ENCODE measurements around the gene AQP12B. TPM values are rescaled to one million over a fixed set of nuclear protein-coding genes. Genes with fewer than 3 reads are reported as not detected.

The AQP12B gene
- total and polyA plus RNA-seq, 2 of the 8 experiments (the other 6 are each of a cell fraction or from before 2014, with no cell fraction given): not detected

DNA sequence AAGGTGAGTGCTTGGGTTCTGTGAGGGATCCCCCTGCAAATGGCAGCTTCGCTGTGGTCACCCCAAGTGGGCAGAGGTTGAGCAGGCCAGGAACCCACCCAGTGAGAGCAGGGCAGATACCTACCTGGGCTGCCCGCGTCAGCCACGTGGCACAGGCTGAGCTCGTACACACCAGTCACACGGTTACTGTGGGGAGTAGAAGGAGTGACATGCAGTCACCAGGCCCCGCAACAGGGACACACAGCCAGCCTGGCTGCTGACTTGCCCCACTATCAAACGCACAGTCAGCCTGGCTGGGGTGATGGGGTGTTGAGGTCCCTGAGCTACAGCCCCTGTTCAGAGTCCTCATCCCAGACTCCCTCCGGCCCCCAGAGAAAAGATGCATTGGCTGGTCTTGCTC lies 41.2 kb upstream of the AQP12B start:
- Histone ChIP-seq H3K27ac (ENCODE audit: low read depth, low read length) (no peak overlapping the region; the same call in 1 of the 2 replicates), H3K4me3 (ENCODE audit: extremely low read depth in 1 of 4, insufficient read depth in 2 of 4, low read depth in 3 of 4, low read length in 4 of 4) (no peak overlapping the region), H2BK15ac (ENCODE audit: low read length) (no peak overlapping the region), H3K4me1 (replicated peaks in 1 of 4; ENCODE audit: control insufficient read depth in 3 of 4, insufficient read depth in 4 of 4, low read length in 3 of 4) (no peaks in the 10 kb centered on the region), H3K27me3 (replicated peaks in 1 of 4; ENCODE audit: control insufficient read depth in 3 of 4, extremely low read depth in 1 of 4, insufficient read depth in 3 of 4, low read length in 3 of 4) (no peaks in the 10 kb centered on the region), H3K14ac (ENCODE audit: insufficient read length) (no peak overlapping the region), H3K23me2 (ENCODE audit: low read depth, low read length) (no peaks in the 10 kb centered on the region), H2BK20ac (ENCODE audit: low read length) (no peak overlapping the region), H4K91ac (replicated peaks; ENCODE audit: insufficient read length, low read length) (no peak overlapping the region), H4K5ac (ENCODE audit: insufficient read length, low read depth, low read length) (no peak overlapping the region), H2AK5ac (ENCODE audit: low read depth, low read length) (no peak overlapping the region), H3K9ac (replicated peaks in 1 of 4; ENCODE audit: extremely low read depth in 1 of 4, low read depth in 3 of 4, low read length in 3 of 4) (no peak overlapping the region), H2BK5ac (ENCODE audit: low read depth, low read length) (no peak overlapping the region), H4K20me1 (replicated peaks in 1 of 2; ENCODE audit: control insufficient read depth in 1 of 2, insufficient read depth in 2 of 2, low read length in 2 of 2) (peaks cover 7 to 17% of the 10 kb centered on the region in 2 experiments), H3K79me1 (ENCODE audit: low read depth, low read length) (peaks cover 2% of the 10 kb centered on the region), H3K4ac (replicated peaks; ENCODE audit: insufficient read length, low read depth, low read length) (no peak overlapping the region), H4K8ac (ENCODE audit: extremely low read depth, insufficient read depth, low read length) (no peak overlapping the region), H3K9me3 (ENCODE audit: insufficient read depth in 2 of 2, low read depth in 1 of 2, low read length in 1 of 2) (no peaks in the 10 kb centered on the region), H2BK12ac (ENCODE audit: low read depth, low read length) (no peak overlapping the region), H2AFZ (ENCODE audit: low read length) (no peak overlapping the region), H3K4me2 (ENCODE audit: insufficient read depth in 1 of 2, low read depth in 2 of 2, low read length in 2 of 2) (no peak overlapping the region), H2BK120ac (replicated peaks; ENCODE audit: low read depth, low read length) (no peak overlapping the region), H3K79me2 (ENCODE audit: control insufficient read depth in 1 of 2, insufficient read depth in 2 of 2, low read length in 2 of 2) (no peaks in the 10 kb centered on the region), H3K56ac (replicated peaks; ENCODE audit: insufficient read length, low read depth, low read length) (no peak overlapping the region), H3K36me3 (ENCODE audit: control insufficient read depth in 2 of 4, insufficient read depth in 4 of 4, low read length in 3 of 4) (peaks cover 22 to 86% (median 61%) of the 10 kb centered on the region in 4 experiments), H3K18ac (ENCODE audit: extremely low read depth, low read length) (no peak overlapping the region), H3K23ac (ENCODE audit: insufficient read length) (no peak overlapping the region)
- DNase-seq (ENCODE audit: low read depth in 1 of 2, low spot score in 2 of 2): no peak
- CTCF ChIA-PET (ENCODE audit: partially characterized antibody): interaction anchor here (1.0 to 1.5 kb wide), 3 partner anchors 9 to 20 kb away, joined by 3 to 4 read pairs (median 3); no protein-coding TSS in a partner anchor
- WGBS, 2 experiments (ENCODE audit: extremely low coverage in 1 of 2, insufficient coverage in 1 of 2, insufficient read length in 1 of 2, insufficient replicate concordance in 2 of 2, low coverage in 1 of 2, low lambda C conversion rate in 2 of 2, missing lambda C conversion rate in 1 of 2): 89% methylated on average over 8 of the region's 9 CpGs; no CpG with 5 or more reads in 1 of the 2 experiments
- no peak for FAIRE-seq
- TF ChIP-seq POLR2AphosphoS5 (IDR thresholded peaks at IDR 0.05; ENCODE audit: low read depth, low read length) (peak; percentile 63; the same call in 1 of the 2 replicates), FOSL1 (IDR thresholded peaks at IDR 0.05; ENCODE audit: insufficient read depth, low read depth, low read length) (no peak), JUND (IDR thresholded peaks at IDR 0.05; ENCODE audit: low read length) (no peak), POLR2A (IDR thresholded peaks at IDR 0.05; ENCODE audit: control extremely low read depth in 1 of 2, low read depth in 2 of 2, low read length in 2 of 2) (peak in 1 of 2 experiments; percentile 34; a peak in 1 of 3 replicates)
- POLR2A ChIA-PET (ENCODE audit: partially characterized antibody): interaction anchor here (1.1 to 1.9 kb wide), 3 partner anchors 9 to 65 kb away, joined by 3 to 5 read pairs (median 3); no protein-coding TSS in a partner anchor
